ENCODE data around the gene MKS1. TPM values are rescaled to one million over a fixed set of nuclear protein-coding genes. Genes with fewer than 3 reads are reported as not detected.

The MKS1 gene
- total and polyA plus RNA-seq, 2 experiments from 2014 or later = 10.5 to 15.6 TPM

DNA sequence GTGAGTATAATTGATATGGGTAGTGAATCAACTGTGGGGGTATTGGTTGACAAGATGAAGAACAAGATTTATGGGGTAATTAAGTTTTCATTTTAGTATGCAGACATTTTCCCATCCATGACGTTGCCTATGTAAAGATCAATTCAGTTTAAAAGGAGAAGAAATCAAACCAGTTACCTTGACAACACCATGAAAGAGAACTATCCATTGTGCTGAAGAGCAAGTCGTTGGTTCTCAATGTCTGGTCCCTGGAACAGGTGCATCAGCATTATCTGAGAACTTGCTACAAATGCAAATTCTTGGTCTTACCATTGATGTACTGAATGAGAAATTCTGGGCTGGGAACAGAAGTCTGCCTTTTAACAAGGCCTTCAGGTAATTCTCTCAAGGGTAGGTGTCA is 53.1 kb downstream of the MKS1 start:
- Histone ChIP-seq H3K27me3 (peaks cover 68% of the 10 kb centered on the region), H3K27ac (no peak overlapping the region), H3K4me3 (no peak overlapping the region), H3K36me3 (replicated peaks; ENCODE audit: insufficient read depth, low read depth) (no peaks in the 10 kb centered on the region), H3K9me3 (ENCODE audit: low read depth) (no peaks in the 10 kb centered on the region), H4K20me1 (ENCODE audit: insufficient read depth, poor library complexity, severe bottlenecking) (no peaks in the 10 kb centered on the region), H2AFZ (no peak overlapping the region), H3K4me2 (no peak overlapping the region), H3K4me1 (ENCODE audit: insufficient read depth) (no peaks in the 10 kb centered on the region), H3K9me2 (replicated peaks; ENCODE audit: insufficient read depth) (no peaks in the 10 kb centered on the region), H3K79me2 (no peaks in the 10 kb centered on the region)
- no peak for DNase-seq (ENCODE audit: low spot score)
- TF ChIP-seq, protein P1, sequence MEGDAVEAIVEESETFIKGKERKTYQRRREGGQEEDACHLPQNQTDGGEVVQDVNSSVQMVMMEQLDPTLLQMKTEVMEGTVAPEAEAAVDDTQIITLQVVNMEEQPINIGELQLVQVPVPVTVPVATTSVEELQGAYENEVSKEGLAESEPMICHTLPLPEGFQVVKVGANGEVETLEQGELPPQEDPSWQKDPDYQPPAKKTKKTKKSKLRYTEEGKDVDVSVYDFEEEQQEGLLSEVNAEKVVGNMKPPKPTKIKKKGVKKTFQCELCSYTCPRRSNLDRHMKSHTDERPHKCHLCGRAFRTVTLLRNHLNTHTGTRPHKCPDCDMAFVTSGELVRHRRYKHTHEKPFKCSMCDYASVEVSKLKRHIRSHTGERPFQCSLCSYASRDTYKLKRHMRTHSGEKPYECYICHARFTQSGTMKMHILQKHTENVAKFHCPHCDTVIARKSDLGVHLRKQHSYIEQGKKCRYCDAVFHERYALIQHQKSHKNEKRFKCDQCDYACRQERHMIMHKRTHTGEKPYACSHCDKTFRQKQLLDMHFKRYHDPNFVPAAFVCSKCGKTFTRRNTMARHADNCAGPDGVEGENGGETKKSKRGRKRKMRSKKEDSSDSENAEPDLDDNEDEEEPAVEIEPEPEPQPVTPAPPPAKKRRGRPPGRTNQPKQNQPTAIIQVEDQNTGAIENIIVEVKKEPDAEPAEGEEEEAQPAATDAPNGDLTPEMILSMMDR (IDR thresholded peaks at IDR 0.05; ENCODE audit: poor library complexity) = no peak
- TF ChIP-seq EZH2phosphoT487 (IDR thresholded peaks at IDR 0.05; ENCODE audit: low read depth, severe bottlenecking, unreplicated experiment) = no peak
- no peak for TF ChIP-seq EZH2 (IDR thresholded peaks at IDR 0.05; ENCODE audit: borderline replicate concordance)
- WGBS (ENCODE audit: low lambda C conversion rate, missing lambda C conversion rate) = 16% methylated on average over 2 of the region's 2 CpGs

DNA sequence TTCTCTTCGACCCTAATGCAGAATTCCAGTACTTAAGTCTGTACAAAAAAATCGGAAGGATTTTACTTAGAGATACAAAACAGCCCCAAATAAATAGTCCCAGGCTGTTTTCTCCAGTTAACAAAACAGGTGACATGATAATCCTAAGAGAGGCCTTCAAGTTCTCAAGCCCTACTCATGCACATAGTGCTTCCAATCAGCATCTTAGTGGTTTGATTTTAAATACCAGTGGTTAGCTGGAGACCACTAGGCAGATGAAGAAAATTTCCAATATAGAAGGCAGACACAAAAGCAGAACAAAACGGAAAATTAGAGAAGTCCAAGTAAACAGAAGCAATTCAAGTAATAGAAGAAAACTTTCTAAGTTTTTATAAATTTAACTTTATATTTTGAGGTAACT is 57.5 kb downstream of the MKS1 start:
- no peak for DNase-seq (ENCODE audit: low spot score)
- no peak overlapping the region for H3K27ac ChIP-seq
- 80% methylated on average over 3 of the region's 3 CpGs for WGBS (ENCODE audit: low lambda C conversion rate, missing lambda C conversion rate)
- H3K27me3 ChIP-seq = peaks cover 82% of the 10 kb centered on the region
- no peaks in the 10 kb centered on the region for H3K9me2 ChIP-seq (replicated peaks; ENCODE audit: insufficient read depth)
- H3K4me2 ChIP-seq = no peak overlapping the region
- no peak for TF ChIP-seq EZH2phosphoT487 (IDR thresholded peaks at IDR 0.05; ENCODE audit: low read depth, severe bottlenecking, unreplicated experiment)
- no peak for TF ChIP-seq EZH2 (IDR thresholded peaks at IDR 0.05; ENCODE audit: borderline replicate concordance)
- TF ChIP-seq, protein P1 (IDR thresholded peaks at IDR 0.05; ENCODE audit: poor library complexity) = no peak
- no peaks in the 10 kb centered on the region for H3K79me2 ChIP-seq
- H3K36me3 ChIP-seq (replicated peaks; ENCODE audit: insufficient read depth, low read depth) = no peaks in the 10 kb centered on the region
- no peaks in the 10 kb centered on the region for H4K20me1 ChIP-seq (ENCODE audit: insufficient read depth, poor library complexity, severe bottlenecking)
- H2AFZ ChIP-seq = no peak overlapping the region
- H3K4me1 ChIP-seq (ENCODE audit: insufficient read depth) = no peaks in the 10 kb centered on the region
- no peaks in the 10 kb centered on the region for H3K9me3 ChIP-seq (ENCODE audit: low read depth)
- H3K4me3 ChIP-seq = no peak overlapping the region

DNA sequence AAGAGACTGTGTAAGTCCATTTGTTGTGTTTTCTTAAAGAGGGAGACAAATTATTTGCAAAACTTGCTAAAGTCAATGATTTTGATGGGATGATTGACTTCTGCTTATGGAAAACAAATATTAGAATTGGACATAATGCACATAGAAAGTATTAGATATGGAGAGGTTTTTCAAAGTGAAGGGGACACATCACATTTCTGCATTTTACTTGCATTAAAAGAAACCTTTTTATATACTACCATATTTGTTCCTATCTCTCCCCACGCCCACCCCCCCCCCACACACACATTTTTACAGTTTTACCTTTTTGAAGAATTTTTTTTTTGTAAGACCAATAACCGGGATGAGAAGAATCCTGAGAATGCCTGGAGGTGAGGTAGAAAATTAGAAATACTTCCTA is 60.9 kb downstream of the MKS1 start:
- H3K4me1 ChIP-seq (ENCODE audit: insufficient read depth) = no peaks in the 10 kb centered on the region
- peaks cover 98% of the 10 kb centered on the region for H3K27me3 ChIP-seq
- TF ChIP-seq EZH2 (IDR thresholded peaks at IDR 0.05; ENCODE audit: borderline replicate concordance) = no peak
- TF ChIP-seq EZH2phosphoT487 (IDR thresholded peaks at IDR 0.05; ENCODE audit: low read depth, severe bottlenecking, unreplicated experiment) = no peak
- TF ChIP-seq, protein P1 (IDR thresholded peaks at IDR 0.05; ENCODE audit: poor library complexity) = no peak
- H3K9me3 ChIP-seq (ENCODE audit: low read depth) = no peaks in the 10 kb centered on the region
- H3K9me2 ChIP-seq (replicated peaks; ENCODE audit: insufficient read depth) = no peaks in the 10 kb centered on the region
- no peaks in the 10 kb centered on the region for H3K36me3 ChIP-seq (replicated peaks; ENCODE audit: insufficient read depth, low read depth)
- H3K27ac ChIP-seq = no peak overlapping the region
- no peaks in the 10 kb centered on the region for H4K20me1 ChIP-seq (ENCODE audit: insufficient read depth, poor library complexity, severe bottlenecking)
- H2AFZ ChIP-seq = no peak overlapping the region
- WGBS (ENCODE audit: low lambda C conversion rate, missing lambda C conversion rate) = 80% methylated on average over 2 of the region's 2 CpGs
- H3K79me2 ChIP-seq = no peaks in the 10 kb centered on the region
- H3K4me2 ChIP-seq = no peak overlapping the region
- no peak for DNase-seq (ENCODE audit: low spot score)
- H3K4me3 ChIP-seq = no peak overlapping the region
